ENCODE results near the gene DMC1. TPM values are rescaled to one million over a fixed set of nuclear protein-coding genes. Genes with fewer than 3 reads are reported as not detected.

DMC1 gene
- total and polyA plus RNA-seq, 4 donors: 0.24 to 2.7 (median 1.8) TPM

GRCh38 chr22:38491707-38492348 is 78.2 kb downstream of the DMC1 start:
- no peak for TF ChIP-seq CTCF (IDR thresholded peaks at IDR 0.05; ENCODE audit: control extremely low read depth, extremely low read depth)
- H3K27ac ChIP-seq (ENCODE audit: low read depth in 1 of 2, low read length in 1 of 2): no peak overlapping the region

GRCh38 chr22:38490915-38491314 is 79.1 kb downstream of the DMC1 start:
- peak; percentile 47 to 75 (median 72) for DNase-seq
- no peaks in the 10 kb centered on the region for H3K9me3 ChIP-seq (ENCODE audit: control insufficient read depth in 4 of 4, insufficient read depth in 3 of 4, low read length in 3 of 4)
- H3K4me3 ChIP-seq: no peak overlapping the region
- no peak for TF ChIP-seq CTCF (IDR thresholded peaks at IDR 0.05; ENCODE audit: control extremely low read depth, extremely low read depth)
- WGBS, 2 donors: 42 to 55% methylated on average over 1 of the region's 1 CpG
- peaks cover 0 to 5% (median 0%) of the 10 kb centered on the region in 5 donors for H3K4me1 ChIP-seq (ENCODE audit: control insufficient read depth in 5 of 5, insufficient read depth in 5 of 5, low read length in 5 of 5)
- no peak overlapping the region for H3K9ac ChIP-seq (ENCODE audit: insufficient read depth in 1 of 2, low read length in 2 of 2)
- peak overlapping the region; percentile 10 to 48 for H3K27ac ChIP-seq (ENCODE audit: low read depth in 1 of 2, low read length in 1 of 2)
- no peak for ATAC-seq (ENCODE audit: insufficient read depth, low FRiP score)
- H3K36me3 ChIP-seq (ENCODE audit: control insufficient read depth in 4 of 4, insufficient read depth in 4 of 4, low read length in 4 of 4): peaks cover 49 to 88% (median 71%) of the 10 kb centered on the region in 4 donors
- no peaks in the 10 kb centered on the region for H3K27me3 ChIP-seq (ENCODE audit: control insufficient read depth in 3 of 3, insufficient read depth in 3 of 3, low read length in 2 of 3)

More at GRCh38 chr22:38491707-38492348, 78.2 kb downstream of the DMC1 start:
- Histone ChIP-seq H3K4me1 (ENCODE audit: control insufficient read depth in 5 of 5, insufficient read depth in 5 of 5, low read length in 5 of 5) (peaks cover 0 to 5% (median 0%) of the 10 kb centered on the region in 5 donors), H3K4me3 (no peak overlapping the region), H3K27me3 (ENCODE audit: control insufficient read depth in 3 of 3, insufficient read depth in 3 of 3, low read length in 2 of 3) (no peaks in the 10 kb centered on the region), H3K36me3 (ENCODE audit: control insufficient read depth in 4 of 4, insufficient read depth in 4 of 4, low read length in 4 of 4) (peaks cover 48 to 88% (median 69%) of the 10 kb centered on the region in 4 donors), H3K9me3 (ENCODE audit: control insufficient read depth in 4 of 4, insufficient read depth in 3 of 4, low read length in 3 of 4) (no peaks in the 10 kb centered on the region), H3K9ac (ENCODE audit: insufficient read depth in 1 of 2, low read length in 2 of 2) (no peak overlapping the region)
- DNase-seq: no peak
- no peak for ATAC-seq (ENCODE audit: insufficient read depth, low FRiP score)
- 50 to 63% methylated on average over 5 of the region's 5 CpGs for WGBS, 2 donors

- H3K27me3 ChIP-seq (ENCODE audit: control insufficient read depth in 3 of 3, insufficient read depth in 3 of 3, low read length in 2 of 3): no peaks in the 10 kb centered on the region
- no peak overlapping the region for H3K9ac ChIP-seq (ENCODE audit: insufficient read depth in 1 of 2, low read length in 2 of 2)
- H3K9me3 ChIP-seq (ENCODE audit: control insufficient read depth in 4 of 4, insufficient read depth in 3 of 4, low read length in 3 of 4): no peaks in the 10 kb centered on the region
- DNase-seq: no peak
- no peak overlapping the region for H3K4me3 ChIP-seq
- peaks cover 49 to 87% (median 69%) of the 10 kb centered on the region in 4 donors for H3K36me3 ChIP-seq (ENCODE audit: control insufficient read depth in 4 of 4, insufficient read depth in 4 of 4, low read length in 4 of 4)
- WGBS, 2 donors: 45 to 56% methylated on average over 2 of the region's 2 CpGs
- H3K4me1 ChIP-seq (ENCODE audit: control insufficient read depth in 5 of 5, insufficient read depth in 5 of 5, low read length in 5 of 5): peaks cover 0 to 5% (median 0%) of the 10 kb centered on the region in 5 donors
- ATAC-seq (ENCODE audit: insufficient read depth, low FRiP score): no peak
- peak overlapping the region in 1 of 2 donors; percentile 48 for H3K27ac ChIP-seq (ENCODE audit: low read depth in 1 of 2, low read length in 1 of 2)
- no peak for TF ChIP-seq CTCF (IDR thresholded peaks at IDR 0.05; ENCODE audit: control extremely low read depth, extremely low read depth)
These were observed 79.5 kb downstream of the DMC1 start for GRCh38 chr22:38490475-38490874.

Data from lung (tissue), 12 donors.